OCI-LY7 (cell line): ENCODE data around the gene CTSL. TPM values are rescaled to one million over a fixed set of nuclear protein-coding genes. Genes with fewer than 3 reads are reported as not detected.

Source experiments
- BruUV-seq: library from RNA; stranded (reverse); fragments of 400-500 nt; replicated peaks from 2 replicates; lab custom pipeline; 2021; lab: Mats Ljungman, UMichigan
- CTCF ChIA-PET: fragments of 300-600 bp; sonication (Branson Sonifier 250); formaldehyde crosslinking; loops from one replicate; lab custom pipeline; 2022; ENCODE audit warnings: antibody characterized with exemption; ENCODE audit not compliant: unreplicated experiment; lab: Charles Lee
- POLR2A ChIA-PET: fragments of 300-600 bp; sonication (Branson Sonifier 250); formaldehyde crosslinking; loops from one replicate; lab custom pipeline; 2022; ENCODE audit warnings: antibody characterized with exemption; lab: Charles Lee
- DNase-seq: peaks from one replicate; pipeline ENCODE4 v3.0.0-alpha.2; 2015; ENCODE audit warnings: low spot score
- H2AFZ ChIP-seq: fragments of 200-600 bp; sonication (generic), shearing (Covaris generic); 2 replicates; pipeline ENCODE4 v1.6.1; 2014; ENCODE audit warnings: mild to moderate bottlenecking, antibody characterized with exemption, low read length, moderate library complexity
- H3K27ac ChIP-seq: fragments of 200-600 bp; sonication (generic); 2 replicates; pipeline ENCODE4 v1.5.1; 2014; ENCODE audit warnings: mixed run types, low read depth, mild to moderate bottlenecking, moderate library complexity, low read length, inconsistent platforms; ENCODE audit not compliant: poor library complexity, severe bottlenecking
- H3K36me3 ChIP-seq: fragments of 200-600 bp; sonication (generic); 2 replicates; pipeline ENCODE4 v1.6.1; 2014; ENCODE audit warnings: mild to moderate bottlenecking, antibody characterized with exemption, low read length, moderate library complexity, mixed read lengths; ENCODE audit not compliant: insufficient read depth
- H3K4me1 ChIP-seq: fragments of 200-600 bp; sonication (generic); 2 replicates; pipeline ENCODE4 v1.5.1; 2014; ENCODE audit warnings: mild to moderate bottlenecking, low read length; ENCODE audit not compliant: insufficient read depth, poor library complexity, severe bottlenecking
- H3K4me2 ChIP-seq: fragments of 200-600 bp; sonication (generic); 2 replicates; pipeline ENCODE4 v1.6.1; 2014; ENCODE audit warnings: mild to moderate bottlenecking, low read length
- H3K4me3 ChIP-seq: fragments of 200-600 bp; sonication (generic); 2 replicates; pipeline ENCODE4 v1.5.1; 2014; ENCODE audit warnings: mild to moderate bottlenecking, low read depth, low read length; ENCODE audit not compliant: poor library complexity, severe bottlenecking
- H3K79me2 ChIP-seq: fragments of 200-600 bp; sonication (generic); 2 replicates; pipeline ENCODE4 v1.6.1; 2016; ENCODE audit warnings: low read depth, mild to moderate bottlenecking, low read length, moderate library complexity, mixed read lengths; ENCODE audit not compliant: insufficient read depth
- H3K9me2 ChIP-seq: fragments of 200-600 bp; sonication (generic); 2 replicates; pipeline ENCODE4 v1.6.1; 2016; ENCODE audit warnings: mild to moderate bottlenecking, low read length, mixed read lengths; ENCODE audit not compliant: insufficient read depth
- H3K9me3 ChIP-seq: fragments of 200-600 bp; sonication (generic); 2 replicates; pipeline ENCODE4 v1.6.1; 2014; ENCODE audit warnings: mild to moderate bottlenecking, mixed run types, low read length, mixed read lengths
- H4K20me1 ChIP-seq: fragments of 200-600 bp; sonication (generic); 2 replicates; pipeline ENCODE4 v1.6.1; 2014; ENCODE audit warnings: mild to moderate bottlenecking, antibody characterized with exemption, low read length, moderate library complexity, mixed read lengths; ENCODE audit not compliant: insufficient read depth
- EZH2phosphoT487 ChIP-seq: fragments of 200-600 bp; sonication (generic); IDR thresholded peaks from 2 replicates; pipeline ENCODE4 v1.6.1; 2018; ENCODE audit warnings: low read depth, borderline replicate concordance, mild to moderate bottlenecking, mixed run types, antibody characterized with exemption, low read length, moderate library complexity, mixed read lengths
- intact Hi-C: fragments of 100-400 bp; cut with micrococcal nuclease; formaldehyde crosslinking; loops from one replicate; pipeline ENCODE4 v1.10.0; 2022; ENCODE audit not compliant: unreplicated experiment
- total RNA-seq, 2 experiments: library from RNA; depleted of rRNA in 1 of 2; stranded (reverse); fragments of >200 nt in 1 of 2; shearing (Covaris generic) in 1 of 2; gene quantifications; 2 replicates each; pipeline ENCODE4 v1.2.3, GENCODE V29; 2014 to 2022
- TF ChIP-seq, protein P1 (sequence below): fragments of 200-600 bp; sonication (generic); conservative IDR thresholded peaks from 2 replicates; pipeline ENCODE4 v1.5.1; 2014; ENCODE audit warnings: mild to moderate bottlenecking, antibody characterized with exemption, low read length, moderate library complexity, mixed read lengths

CTSL gene
- total RNA-seq, 2 experiments from 2014 or later: not detected

GRCh38 chr9:87765521-87765920 is 39.6 kb downstream of the CTSL start:
- DNase-seq: no peak
- Histone ChIP-seq H3K4me3 (no peak overlapping the region), H3K36me3 (no peaks in the 10 kb centered on the region), H4K20me1 (no peaks in the 10 kb centered on the region), H3K9me3 (no peaks in the 10 kb centered on the region), H3K9me2 (no peaks in the 10 kb centered on the region), H3K79me2 (no peaks in the 10 kb centered on the region), H3K27ac (no peak overlapping the region), H3K4me2 (no peak overlapping the region), H3K4me1 (no peaks in the 10 kb centered on the region), H2AFZ (no peak overlapping the region)
- BruUV-seq: no TSS peak
- intact Hi-C loops: no loop called here
- TF ChIP-seq EZH2phosphoT487: no peak
- TF ChIP-seq, protein P1, sequence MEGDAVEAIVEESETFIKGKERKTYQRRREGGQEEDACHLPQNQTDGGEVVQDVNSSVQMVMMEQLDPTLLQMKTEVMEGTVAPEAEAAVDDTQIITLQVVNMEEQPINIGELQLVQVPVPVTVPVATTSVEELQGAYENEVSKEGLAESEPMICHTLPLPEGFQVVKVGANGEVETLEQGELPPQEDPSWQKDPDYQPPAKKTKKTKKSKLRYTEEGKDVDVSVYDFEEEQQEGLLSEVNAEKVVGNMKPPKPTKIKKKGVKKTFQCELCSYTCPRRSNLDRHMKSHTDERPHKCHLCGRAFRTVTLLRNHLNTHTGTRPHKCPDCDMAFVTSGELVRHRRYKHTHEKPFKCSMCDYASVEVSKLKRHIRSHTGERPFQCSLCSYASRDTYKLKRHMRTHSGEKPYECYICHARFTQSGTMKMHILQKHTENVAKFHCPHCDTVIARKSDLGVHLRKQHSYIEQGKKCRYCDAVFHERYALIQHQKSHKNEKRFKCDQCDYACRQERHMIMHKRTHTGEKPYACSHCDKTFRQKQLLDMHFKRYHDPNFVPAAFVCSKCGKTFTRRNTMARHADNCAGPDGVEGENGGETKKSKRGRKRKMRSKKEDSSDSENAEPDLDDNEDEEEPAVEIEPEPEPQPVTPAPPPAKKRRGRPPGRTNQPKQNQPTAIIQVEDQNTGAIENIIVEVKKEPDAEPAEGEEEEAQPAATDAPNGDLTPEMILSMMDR: no peak
- CTCF ChIA-PET: no interaction called here
- POLR2A ChIA-PET: no interaction called here

DNA sequence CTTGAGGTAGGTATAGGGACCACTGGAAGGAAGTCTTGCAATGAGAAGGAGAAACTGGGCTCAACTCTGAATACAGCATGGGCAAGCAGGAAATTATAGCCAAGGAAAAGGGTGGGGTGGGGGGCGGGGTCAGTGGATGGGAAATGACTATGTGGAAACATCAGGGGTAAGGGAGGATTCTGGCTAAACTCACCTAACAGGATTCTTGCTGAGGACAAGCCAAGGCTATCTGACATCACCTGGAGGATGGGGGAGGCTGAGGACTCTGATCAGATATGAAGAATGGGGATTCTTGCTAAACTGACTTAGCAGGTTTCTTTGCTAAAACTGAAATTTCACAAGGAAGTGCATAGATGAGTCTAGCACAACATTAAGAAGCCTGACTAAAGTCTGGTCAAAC is 40.8 kb downstream of the CTSL start:
- Histone ChIP-seq H3K4me3 (no peak overlapping the region), H3K9me2 (no peaks in the 10 kb centered on the region), H3K27ac (no peak overlapping the region), H3K36me3 (no peaks in the 10 kb centered on the region), H2AFZ (no peak overlapping the region), H3K4me1 (no peaks in the 10 kb centered on the region), H3K79me2 (no peaks in the 10 kb centered on the region), H4K20me1 (no peaks in the 10 kb centered on the region), H3K4me2 (no peak overlapping the region), H3K9me3 (no peaks in the 10 kb centered on the region)
- ChIA-PET POLR2A (no interaction called here), CTCF (no interaction called here)
- TF ChIP-seq EZH2phosphoT487: no peak
- TF ChIP-seq, protein P1: no peak
- no peak for DNase-seq
- no TSS peak for BruUV-seq
- intact Hi-C loops: no loop called here

DNA sequence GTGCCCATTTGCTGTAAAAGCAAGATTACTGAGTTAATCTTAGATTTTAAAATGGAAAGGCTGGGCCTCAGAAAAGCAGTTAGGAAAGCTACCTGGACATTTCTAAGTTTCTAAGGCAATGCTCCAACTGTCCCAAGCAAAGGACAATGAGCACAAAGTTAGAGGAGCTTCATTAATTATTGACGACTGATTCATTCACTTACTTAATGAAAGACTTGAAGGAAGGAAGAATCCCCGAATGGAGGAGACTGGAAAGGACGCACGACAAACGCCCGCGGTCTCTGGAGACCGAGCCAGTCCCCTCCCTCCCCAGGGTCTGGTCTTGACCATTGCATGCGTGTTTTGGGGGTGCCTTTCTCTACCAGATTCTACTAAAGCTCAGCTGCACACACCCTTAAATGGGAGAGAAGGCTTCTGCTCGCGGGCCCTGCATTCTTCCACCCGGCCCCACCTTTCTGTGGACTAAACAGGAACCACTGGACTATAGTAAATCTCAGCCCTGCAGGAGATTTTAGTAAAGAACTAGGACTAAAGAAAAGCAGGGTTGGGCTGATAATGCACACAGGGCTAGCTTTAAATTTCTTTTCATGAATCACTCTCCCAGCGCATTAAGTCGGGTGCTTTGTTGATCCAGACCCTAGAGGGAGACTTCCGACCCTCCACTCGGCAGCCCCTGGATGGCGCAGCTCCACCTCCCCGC is 44.8 kb downstream of the CTSL start:
- ChIA-PET CTCF (no interaction called here), POLR2A (no interaction called here)
- no TSS peak for BruUV-seq
- intact Hi-C loops: no loop called here
- H3K27ac ChIP-seq: no peak overlapping the region
- DNase-seq: no peak
- no peaks in the 10 kb centered on the region for H3K36me3 ChIP-seq
- no peaks in the 10 kb centered on the region for H4K20me1 ChIP-seq
- no peak overlapping the region for H3K4me2 ChIP-seq
- no peak overlapping the region for H2AFZ ChIP-seq
- no peaks in the 10 kb centered on the region for H3K79me2 ChIP-seq
- H3K9me3 ChIP-seq: no peaks in the 10 kb centered on the region
- H3K4me1 ChIP-seq: no peaks in the 10 kb centered on the region
- TF ChIP-seq, protein P1: no peak
- TF ChIP-seq EZH2phosphoT487: no peak
- H3K9me2 ChIP-seq: no peaks in the 10 kb centered on the region
- no peak overlapping the region for H3K4me3 ChIP-seq
